A549 (cell line): ENCODE results near the gene TANK.

Experiments
- CTCF ChIP-seq: fragments of >200 bp; sonication (Bioruptor Twin); formaldehyde crosslinking; IDR thresholded peaks from 3 replicates; pipeline ENCODE4 v1.5.1; 2016
- SMC3 ChIP-seq: fragments of >200 bp; sonication (Bioruptor Twin); formaldehyde crosslinking; IDR thresholded peaks from 3 replicates; pipeline ENCODE4 v1.6.1; 2018; ENCODE audit warnings: inconsistent platforms

GRCh38 chr2:161123531-161124030, 36.6 kb upstream of the TANK start:
- TF ChIP-seq SMC3 = no peak
- TF ChIP-seq CTCF = no peak
